Effector CD4-positive, alpha-beta T cell (primary cell): Measurements from ENCODE around the gene MID2.
"Not testable (repeated sequence)": the region's sequence is repeated elsewhere in the genome, so short reads cannot be mapped to it uniquely, and the experiment has no call there.

Experiments used
- DNase-seq: peaks from one replicate; pipeline ENCODE4 v3.0.0-alpha.2; 2020

Gene MID2

DNA sequence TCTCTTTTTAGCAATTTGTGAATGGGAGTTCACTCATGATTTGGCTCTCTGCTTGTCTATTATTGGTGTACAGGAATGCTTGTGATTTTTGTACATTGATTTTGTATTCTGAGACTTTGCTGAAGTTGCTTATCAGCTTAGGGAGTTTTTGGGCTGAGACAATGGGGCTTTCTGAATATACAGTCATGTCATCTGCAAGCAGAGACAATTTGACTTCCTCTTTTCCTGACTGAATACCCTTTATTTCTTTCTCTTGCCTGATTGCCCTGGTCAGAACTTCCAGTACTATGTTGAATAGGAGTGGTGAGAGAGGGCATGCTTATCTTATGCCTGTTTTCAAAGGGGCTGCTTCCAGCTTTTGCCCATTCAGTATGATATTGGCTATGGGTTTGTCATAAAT, 129.7 kb downstream of the MID2 start:
- not testable (repeated sequence) for DNase-seq

DNA sequence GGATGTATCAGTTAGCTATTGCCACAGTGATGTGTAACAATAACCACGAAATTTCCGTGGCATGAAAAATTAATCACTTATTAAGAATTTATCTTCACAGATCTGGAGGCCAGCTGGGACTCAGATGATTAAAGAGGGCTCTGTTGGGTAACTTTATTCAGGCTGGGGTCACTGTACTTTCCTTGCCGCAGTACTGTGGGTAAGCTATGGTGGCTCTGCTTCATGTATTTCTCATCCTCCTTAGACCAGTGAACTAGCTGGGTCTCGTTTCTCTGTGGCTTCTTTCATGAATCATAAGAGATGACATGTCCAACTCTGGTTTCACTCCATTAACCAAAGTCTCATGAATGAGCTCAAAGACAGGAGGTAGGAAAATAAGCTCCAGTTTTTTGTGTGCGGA, 143.0 kb downstream of the MID2 start:
- no peak for DNase-seq

DNA sequence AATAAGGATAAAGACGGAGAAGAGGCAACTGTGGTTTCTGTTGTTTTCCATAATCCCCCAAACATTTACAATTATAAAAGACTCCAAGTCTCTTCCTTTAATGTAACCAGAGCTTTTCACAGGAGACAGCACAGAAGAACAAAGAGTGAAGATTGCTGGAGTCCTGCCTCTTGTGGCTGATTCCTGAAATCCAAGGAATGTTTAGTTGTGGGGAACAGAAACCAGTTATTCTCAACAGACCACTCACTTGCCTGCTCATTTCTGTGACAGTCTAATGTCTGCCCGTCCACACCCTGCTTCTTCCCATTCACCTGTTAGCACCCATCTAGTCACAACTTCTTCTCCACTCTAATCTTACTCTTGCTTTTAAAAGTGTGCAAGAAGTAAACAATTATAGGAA, 144.4 kb downstream of the MID2 start:
- DNase-seq, result no peak

DNA sequence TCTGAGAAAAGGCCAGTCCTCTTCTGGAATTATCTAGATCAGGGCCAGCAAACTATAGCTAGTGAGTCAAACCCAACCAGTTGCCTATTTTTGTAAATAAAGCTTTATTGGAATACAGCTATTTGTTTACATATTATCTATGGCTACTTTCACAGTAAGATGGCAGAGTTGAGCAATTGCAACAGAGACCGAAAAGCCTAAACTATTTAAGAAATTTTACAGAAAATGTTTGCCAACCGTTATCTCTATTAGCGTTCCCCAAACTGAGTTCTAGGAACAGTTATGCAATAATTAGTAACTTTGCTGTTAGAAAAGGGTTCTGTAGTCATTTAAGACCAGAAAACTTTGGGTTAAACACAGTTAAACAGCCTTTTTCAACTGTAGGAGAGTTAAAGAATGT, 146.0 kb downstream of the MID2 start:
- DNase-seq, result no peak
